A549 (cell line): ENCODE data around the gene KIF21A. TPM values are rescaled to one million over a fixed set of nuclear protein-coding genes. Genes with fewer than 3 reads are reported as not detected.

Experiments
- ATAC-seq, 2 experiments: fragments of 200-7000 bp in 1 of 2; fragments of >200 bp in 1 of 2; cut with Nextera tagmentation in 1 of 2; cut with Tn5 transposase in 1 of 2; 3 replicates each; pipeline versions ENCODE4 v1.8.0 to v1.9.1; 2018 to 2020; ENCODE audit warnings: mild to moderate bottlenecking in 1 of 2, moderate library complexity in 1 of 2
- CTCF ChIA-PET: fragments of 300-600 bp; sonication (Branson Sonifier 250); formaldehyde crosslinking; extraction: SDS; loops from one replicate; lab custom pipeline; 2021; ENCODE audit warnings: antibody characterized with exemption, inconsistent platforms; lab: Yijun Ruan, JAX
- POLR2A ChIA-PET: fragments of 350-600 bp; formaldehyde crosslinking; extraction: SDS; loops from one replicate; lab custom pipeline; 2021; ENCODE audit warnings: antibody characterized with exemption, inconsistent platforms; lab: Yijun Ruan, JAX
- DNase-seq, 2 experiments: peaks; one replicate each; pipeline versions ENCODE4 v3.0.0 to v3.0.0-alpha.2; 2011 to 2016; ENCODE audit warnings: low read depth in 1 of 2, low spot score in 1 of 2
- FAIRE-seq: peaks from 2 replicates; lab custom pipeline; 2011; peaks lifted over from hg19 to GRCh38; lab: Jason Lieb, UNC
- H3K27ac ChIP-seq, 2 experiments: fragments of >200 bp; sonication (Bioruptor Twin); formaldehyde crosslinking; 3 replicates each; pipeline ENCODE4 v1.5.1; 2016 to 2017
- H3K4me1 ChIP-seq: fragments of >200 bp; sonication (Bioruptor Twin); formaldehyde crosslinking; 3 replicates; pipeline ENCODE4 v1.6.1; 2016
- H3K4me2 ChIP-seq: fragments of >200 bp; sonication (Bioruptor Twin); formaldehyde crosslinking; 3 replicates; pipeline ENCODE4 v1.6.1; 2016
- H3K4me3 ChIP-seq: fragments of >200 bp; sonication (Bioruptor Twin); formaldehyde crosslinking; 3 replicates; pipeline ENCODE4 v1.5.1; 2016
- H3K9me3 ChIP-seq: fragments of >200 bp; sonication (Bioruptor Twin); formaldehyde crosslinking; 3 replicates; pipeline ENCODE4 v1.6.1; 2016
- CBX2 ChIP-seq: fragments of 200-600 bp; sonication (generic); IDR thresholded peaks from 2 replicates; pipeline ENCODE4 v1.6.1; 2016; ENCODE audit warnings: low read depth, mild to moderate bottlenecking, borderline replicate concordance
- CTCF ChIP-seq: fragments of >200 bp; sonication (Bioruptor Twin); formaldehyde crosslinking; IDR thresholded peaks from 3 replicates; pipeline ENCODE4 v1.5.1; 2016
- EHF ChIP-seq: fragments of 250-450 bp; sonication (Bioruptor Pico); IDR thresholded peaks from 2 replicates; pipeline ENCODE4 v1.5.0; 2020; ENCODE audit warnings: mild to moderate bottlenecking
- FOSL2 ChIP-seq, 2 experiments: fragments of 450-650 bp in 1 of 2; fragments of >200 bp in 1 of 2; sonication (Bioruptor Twin) in 1 of 2; formaldehyde crosslinking; IDR thresholded peaks; 2 replicates each; pipeline versions ENCODE4 v1.5.0 to v1.6.1; 2016 to 2020; ENCODE audit warnings: mild to moderate bottlenecking in 1 of 2, moderate library complexity in 1 of 2
- GATA3 ChIP-seq: IDR thresholded peaks from 2 replicates; pipeline ENCODE4 v1.6.1; 2012; ENCODE audit warnings: borderline replicate concordance
- HOXA7 ChIP-seq: fragments of 250-450 bp; sonication (Bioruptor Pico); IDR thresholded peaks from 2 replicates; pipeline ENCODE4 v1.5.0; 2020; ENCODE audit warnings: mild to moderate bottlenecking, moderate library complexity
- JUN ChIP-seq, 2 experiments: fragments of >200 bp; sonication (Bioruptor Twin); formaldehyde crosslinking; IDR thresholded peaks; 2 replicates in 1 of 2; 3 replicates in 1 of 2; pipeline ENCODE4 v1.6.1; 2016 to 2017
- MAFK ChIP-seq: fragments of 450-650 bp; IDR thresholded peaks from 2 replicates; pipeline ENCODE4 v1.6.1; 2014; ENCODE audit not compliant: partially characterized antibody
- MAZ ChIP-seq: fragments of 150-350 bp; IDR thresholded peaks from 2 replicates; pipeline ENCODE4 v1.6.1; 2014; ENCODE audit warnings: antibody characterized with exemption, low read depth, low read length, borderline replicate concordance
- MYC ChIP-seq: IDR thresholded peaks from 2 replicates; pipeline ENCODE4 v1.6.1; 2012; ENCODE audit warnings: mild to moderate bottlenecking, inconsistent platforms, low read length, improper control_type of control experiment, borderline replicate concordance
- NFE2L2 ChIP-seq: fragments of 150-350 bp; conservative IDR thresholded peaks from 2 replicates; pipeline ENCODE4 v1.6.1; 2014; ENCODE audit warnings: low read length
- PHF8 ChIP-seq: fragments of 200-600 bp; sonication (generic); IDR thresholded peaks from 2 replicates; pipeline ENCODE4 v1.6.1; 2016; ENCODE audit warnings: low read depth, mild to moderate bottlenecking, antibody characterized with exemption, moderate library complexity, borderline replicate concordance
- POLR2AphosphoS2 ChIP-seq: conservative IDR thresholded peaks from 2 replicates; pipeline ENCODE4 v1.6.1; 2012; ENCODE audit warnings: low read length, improper control_type of control experiment, inconsistent platforms
- RAD21 ChIP-seq, 2 experiments: fragments of >200 bp in 1 of 2; sonication (Bioruptor Twin) in 1 of 2; formaldehyde crosslinking in 1 of 2; IDR thresholded peaks in 1 of 2; conservative IDR thresholded peaks in 1 of 2; 2 replicates in 1 of 2; 3 replicates in 1 of 2; pipeline ENCODE4 v1.6.1; 2012 to 2018; ENCODE audit warnings: inconsistent platforms in 1 of 2
- RNF2 ChIP-seq: fragments of 200-600 bp; sonication (generic); IDR thresholded peaks from 2 replicates; pipeline ENCODE4 v1.6.1; 2016; ENCODE audit warnings: low read depth, mild to moderate bottlenecking, antibody characterized with exemption, moderate library complexity, borderline replicate concordance
- SMC3 ChIP-seq: fragments of >200 bp; sonication (Bioruptor Twin); formaldehyde crosslinking; IDR thresholded peaks from 3 replicates; pipeline ENCODE4 v1.6.1; 2018; ENCODE audit warnings: inconsistent platforms
- TP53 ChIP-seq: fragments of 250-450 bp; sonication (Bioruptor Pico); IDR thresholded peaks from 2 replicates; pipeline ENCODE4 v1.5.0; 2021; ENCODE audit warnings: mild to moderate bottlenecking, moderate library complexity
- ZNF302 ChIP-seq: fragments of 250-450 bp; sonication (Bioruptor Pico); IDR thresholded peaks from 2 replicates; pipeline ENCODE4 v1.9.0; 2021; ENCODE audit warnings: inconsistent platforms, mild to moderate bottlenecking, moderate library complexity
- WGBS: methylation state at CpG from one replicate; pipeline ENCODE4 v1.1.6; 2017; ENCODE audit errors: missing lambda C conversion rate; 5-methylcytosine and 5-hydroxymethylcytosine counted together
- polyA plus RNA-seq, 4 experiments: library from polyadenylated mRNA; depleted of rRNA in 3 of 4; stranded (reverse); fragments of >200 nt; fragmentation: RNase III in 1 of 4; extraction: RNeasy Plus Mini Kit Qiagen cat#74134 plus additional on column Dnase treatment in 1 of 4; gene quantifications; 2 replicates in 3 of 4; 3 replicates in 1 of 4; pipeline ENCODE4 v1.2.3, GENCODE V29; 2011 to 2017
- TF ChIP-seq, protein P1 (sequence below): fragments of 150-350 bp; IDR thresholded peaks from 2 replicates; pipeline ENCODE4 v1.6.1; 2014; ENCODE audit warnings: low read depth, mild to moderate bottlenecking, low read length
- TF ChIP-seq, protein P2 (sequence below): fragments of >200 bp; sonication (Bioruptor Twin); formaldehyde crosslinking; IDR thresholded peaks from 3 replicates; pipeline ENCODE4 v1.6.1; 2016

Gene KIF21A
- polyA plus RNA-seq, 2 of the 4 experiments (the other 2 are of a cell fraction) = 26.0 to 79.0 TPM

DNA sequence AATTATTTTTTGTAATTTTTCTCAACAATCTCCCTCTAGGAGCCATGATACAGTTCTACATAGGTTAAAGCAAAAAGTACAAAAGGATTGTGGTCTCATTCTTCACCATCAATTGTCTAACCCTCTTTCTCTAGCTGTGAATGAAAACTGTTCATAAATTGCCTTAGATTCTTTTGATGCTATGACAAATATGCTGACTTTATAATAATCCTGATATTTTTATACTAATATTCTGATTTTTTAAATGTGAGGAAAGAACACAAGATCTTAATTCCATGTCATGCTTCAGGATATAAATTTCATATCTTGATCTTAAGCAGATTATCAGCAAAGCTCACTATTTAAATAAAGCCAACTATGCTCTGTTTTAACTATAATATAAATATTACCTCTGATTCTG, 75.4 kb downstream of the KIF21A start:
- no peak for FAIRE-seq
- no peak for DNase-seq
- no peak overlapping the region for H3K27ac ChIP-seq
- H3K9me3 ChIP-seq = no peaks in the 10 kb centered on the region
- no peak for ATAC-seq
- TF ChIP-seq MAFK (peak; percentile 53), MYC (no peak)
- TF ChIP-seq, all 56 proteins: peak for 1
- CTCF ChIA-PET = no interaction called here
- H3K4me2 ChIP-seq = peak overlapping the region; percentile 54; the same call in 1 of the 3 replicates
- POLR2A ChIA-PET = no interaction called here
- peaks cover 18% of the 10 kb centered on the region for H3K4me1 ChIP-seq
- no peak overlapping the region for H3K4me3 ChIP-seq

DNA sequence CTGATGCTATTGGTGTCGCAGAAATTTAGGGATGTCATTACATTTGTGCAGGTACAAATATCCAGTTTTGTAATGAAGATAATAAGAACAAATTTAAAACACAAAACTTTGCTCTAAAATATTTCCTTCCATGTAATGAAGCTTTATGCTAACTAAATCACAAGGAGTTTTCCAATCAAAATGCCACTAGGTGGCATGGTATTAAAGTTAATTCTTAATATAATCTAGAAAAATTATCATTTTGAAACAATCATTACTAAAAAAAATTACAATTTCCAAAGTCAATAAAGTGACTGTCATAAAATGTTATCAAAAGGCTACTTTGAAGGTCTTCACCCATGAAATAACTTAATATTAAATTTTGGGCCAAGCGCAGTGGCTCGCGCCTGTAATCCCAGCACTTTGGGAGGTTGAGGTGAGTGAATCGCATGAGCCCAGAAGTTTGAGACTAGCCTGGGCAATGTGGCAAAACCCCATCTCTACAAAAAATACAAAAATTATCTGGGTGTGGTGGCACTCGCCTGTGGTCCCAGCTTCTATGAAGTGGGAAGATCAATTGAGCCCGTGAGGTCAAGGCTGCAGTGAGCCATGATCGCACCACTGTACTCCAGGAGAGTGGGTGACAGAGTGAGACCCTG, 77.4 kb downstream of the KIF21A start:
- no peak for ATAC-seq
- POLR2A ChIA-PET = no interaction called here
- no peak overlapping the region for H3K4me2 ChIP-seq
- no peak for DNase-seq
- TF ChIP-seq TP53 (CRISPR knock-in tag) = no peak
- TF ChIP-seq GATA3 = no peak
- TF ChIP-seq, protein P1, sequence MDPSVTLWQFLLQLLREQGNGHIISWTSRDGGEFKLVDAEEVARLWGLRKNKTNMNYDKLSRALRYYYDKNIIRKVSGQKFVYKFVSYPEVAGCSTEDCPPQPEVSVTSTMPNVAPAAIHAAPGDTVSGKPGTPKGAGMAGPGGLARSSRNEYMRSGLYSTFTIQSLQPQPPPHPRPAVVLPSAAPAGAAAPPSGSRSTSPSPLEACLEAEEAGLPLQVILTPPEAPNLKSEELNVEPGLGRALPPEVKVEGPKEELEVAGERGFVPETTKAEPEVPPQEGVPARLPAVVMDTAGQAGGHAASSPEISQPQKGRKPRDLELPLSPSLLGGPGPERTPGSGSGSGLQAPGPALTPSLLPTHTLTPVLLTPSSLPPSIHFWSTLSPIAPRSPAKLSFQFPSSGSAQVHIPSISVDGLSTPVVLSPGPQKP = no peak
- no peak for TF ChIP-seq ZNF302
- no peak for TF ChIP-seq HOXA7
- peak; percentile 38 to 52 for TF ChIP-seq RAD21 (conservative IDR thresholded peaks at IDR 0.05 in 1 of 2, IDR thresholded peaks at IDR 0.05 in 1 of 2)
- TF ChIP-seq EHF = no peak
- TF ChIP-seq SMC3 = peak; percentile 51
- no peak for TF ChIP-seq NFE2L2
- TF ChIP-seq POLR2AphosphoS2 = no peak
- TF ChIP-seq MAZ = no peak
- peak; percentile 41; the same call in 2 of the 3 replicates for TF ChIP-seq CTCF
- no peak for TF ChIP-seq PHF8
- no peak for TF ChIP-seq JUN (IDR thresholded peaks at IDR 0.05)
- TF ChIP-seq, all 56 proteins: peak for 3
- WGBS = 91% methylated on average over 8 of the region's 8 CpGs
- Histone ChIP-seq H3K9me3 (no peaks in the 10 kb centered on the region), H3K27ac (no peak overlapping the region), H3K4me3 (no peak overlapping the region), H3K4me1 (peaks cover 18% of the 10 kb centered on the region)
- CTCF ChIA-PET = interaction anchor here (0.7 to 1.8 kb wide), 5 partner anchors 10 to 254 kb away, joined by 3 to 4 read pairs (median 3); partner anchors contain the start of gene ABCD2
- FAIRE-seq = no peak

- peaks cover 17% of the 10 kb centered on the region for H3K4me1 ChIP-seq
- ChIA-PET CTCF (interaction anchor here (1.1 kb wide), 1 partner anchor 9 kb away, joined by 3 read pairs; no protein-coding TSS in a partner anchor), POLR2A (no interaction called here)
- no peaks in the 10 kb centered on the region for H3K9me3 ChIP-seq
- DNase-seq = no peak
- H3K27ac ChIP-seq = no peak overlapping the region
- H3K4me2 ChIP-seq = no peak overlapping the region
- H3K4me3 ChIP-seq = no peak overlapping the region
- 91% methylated on average over 2 of the region's 2 CpGs for WGBS
- FAIRE-seq = no peak
- TF ChIP-seq FOSL2 (IDR thresholded peaks at IDR 0.05) (no peak), FOSL2 (CRISPR knock-in tag; IDR thresholded peaks at IDR 0.05) (no peak), CBX2 (no peak), SMC3 (no peak), RNF2 (no peak)
- TF ChIP-seq, protein P2, sequence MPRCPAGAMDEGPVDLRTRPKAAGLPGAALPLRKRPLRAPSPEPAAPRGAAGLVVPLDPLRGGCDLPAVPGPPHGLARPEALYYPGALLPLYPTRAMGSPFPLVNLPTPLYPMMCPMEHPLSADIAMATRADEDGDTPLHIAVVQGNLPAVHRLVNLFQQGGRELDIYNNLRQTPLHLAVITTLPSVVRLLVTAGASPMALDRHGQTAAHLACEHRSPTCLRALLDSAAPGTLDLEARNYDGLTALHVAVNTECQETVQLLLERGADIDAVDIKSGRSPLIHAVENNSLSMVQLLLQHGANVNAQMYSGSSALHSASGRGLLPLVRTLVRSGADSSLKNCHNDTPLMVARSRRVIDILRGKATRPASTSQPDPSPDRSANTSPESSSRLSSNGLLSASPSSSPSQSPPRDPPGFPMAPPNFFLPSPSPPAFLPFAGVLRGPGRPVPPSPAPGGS = no peak
- no peak for ATAC-seq
Observed at GRCh38 chr12:39364196-39364595, 78.7 kb downstream of the KIF21A start.
